DND-41 (cell line): ENCODE results near the gene RCBTB2.

Experiments used
- EZH2 ChIP-seq: IDR thresholded peaks from 3 replicates; pipeline ENCODE4 v1.6.1; 2012; ENCODE audit warnings: borderline replicate concordance, low read depth, mild to moderate bottlenecking, moderate library complexity, low read length, inconsistent platforms; ENCODE audit not compliant: severe bottlenecking
- TF ChIP-seq, protein P1 (sequence below): IDR thresholded peaks from 2 replicates; pipeline ENCODE4 v1.5.1; 2012; ENCODE audit warnings: borderline replicate concordance, low read length, moderate library complexity, mild to moderate bottlenecking; ENCODE audit not compliant: poor library complexity, severe bottlenecking; ENCODE audit errors: extremely low read depth

DNA sequence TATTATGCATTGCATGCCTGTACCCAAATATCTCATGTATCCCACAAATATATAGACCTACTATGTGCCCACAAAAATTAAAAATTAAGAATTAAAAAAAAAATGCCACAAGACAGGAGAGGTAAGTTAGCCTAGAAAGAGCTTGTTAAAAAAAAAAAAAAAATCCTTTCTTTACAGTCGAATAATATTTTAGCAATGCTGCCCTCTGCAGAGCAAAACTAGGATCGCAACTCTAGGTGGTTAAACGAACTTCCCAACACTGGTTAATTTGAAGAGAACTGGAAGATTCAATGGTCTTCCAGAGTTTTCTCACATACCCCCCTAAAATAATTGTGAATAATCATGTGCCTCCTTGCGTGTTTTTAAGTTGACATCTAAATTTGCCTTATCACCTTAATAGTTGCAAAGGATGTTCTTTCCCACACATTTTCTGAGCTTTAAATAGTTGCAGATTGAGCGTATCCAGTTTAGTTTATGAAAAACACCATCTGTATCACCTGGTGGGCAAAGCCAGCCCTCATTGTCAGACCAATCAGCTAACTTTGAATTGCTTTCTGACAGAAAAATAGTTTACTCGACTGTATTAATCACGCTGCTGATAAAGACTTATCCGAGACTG is 47.4 kb upstream of the RCBTB2 start:
- TF ChIP-seq, protein P1, sequence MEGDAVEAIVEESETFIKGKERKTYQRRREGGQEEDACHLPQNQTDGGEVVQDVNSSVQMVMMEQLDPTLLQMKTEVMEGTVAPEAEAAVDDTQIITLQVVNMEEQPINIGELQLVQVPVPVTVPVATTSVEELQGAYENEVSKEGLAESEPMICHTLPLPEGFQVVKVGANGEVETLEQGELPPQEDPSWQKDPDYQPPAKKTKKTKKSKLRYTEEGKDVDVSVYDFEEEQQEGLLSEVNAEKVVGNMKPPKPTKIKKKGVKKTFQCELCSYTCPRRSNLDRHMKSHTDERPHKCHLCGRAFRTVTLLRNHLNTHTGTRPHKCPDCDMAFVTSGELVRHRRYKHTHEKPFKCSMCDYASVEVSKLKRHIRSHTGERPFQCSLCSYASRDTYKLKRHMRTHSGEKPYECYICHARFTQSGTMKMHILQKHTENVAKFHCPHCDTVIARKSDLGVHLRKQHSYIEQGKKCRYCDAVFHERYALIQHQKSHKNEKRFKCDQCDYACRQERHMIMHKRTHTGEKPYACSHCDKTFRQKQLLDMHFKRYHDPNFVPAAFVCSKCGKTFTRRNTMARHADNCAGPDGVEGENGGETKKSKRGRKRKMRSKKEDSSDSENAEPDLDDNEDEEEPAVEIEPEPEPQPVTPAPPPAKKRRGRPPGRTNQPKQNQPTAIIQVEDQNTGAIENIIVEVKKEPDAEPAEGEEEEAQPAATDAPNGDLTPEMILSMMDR: peak; percentile 90
- no peak for TF ChIP-seq EZH2
